SH-SY5Y (cell line): ENCODE data around the gene CCDC180.

Source experiments
- GATA2 ChIP-seq: IDR thresholded peaks from 2 replicates; pipeline ENCODE4 v1.6.1; 2011; ENCODE audit warnings: mild to moderate bottlenecking, low read depth, low read length
- GATA3 ChIP-seq: IDR thresholded peaks from 2 replicates; pipeline ENCODE4 v1.6.1; 2011; ENCODE audit warnings: low read depth, mild to moderate bottlenecking, low read length, moderate library complexity

DNA sequence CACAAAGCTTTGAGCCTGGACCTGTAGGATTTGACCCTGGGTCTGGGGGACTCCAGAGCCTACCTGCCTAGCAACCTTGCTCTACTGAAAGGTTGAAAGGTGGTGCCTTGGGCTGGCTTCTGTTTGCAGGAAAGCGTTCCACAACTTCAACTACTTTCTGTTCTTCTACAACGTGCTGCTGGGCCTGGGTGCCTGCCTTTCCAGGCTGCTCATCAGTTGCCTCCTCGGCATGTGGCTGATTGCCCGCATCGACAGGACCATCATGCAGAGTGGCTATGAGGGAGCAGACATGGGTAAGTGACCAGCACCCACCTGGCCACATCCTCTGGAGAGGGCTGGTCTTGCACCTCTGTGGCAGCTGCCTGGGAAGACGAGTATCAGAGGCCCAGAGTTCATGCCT is 13.6 kb upstream of the CCDC180 start:
- TF ChIP-seq GATA2: no peak
- no peak for TF ChIP-seq GATA3
